C4-2B (cell line): ENCODE data around the gene ETHE1.

ENCODE experiments used
- H3K27ac ChIP-seq: fragments of 450-650 bp; 2 replicates; pipeline ENCODE4 v1.5.1; 2017
- ZFX ChIP-seq: fragments of 450-650 bp; IDR thresholded peaks from 2 replicates; pipeline ENCODE4 v1.6.1; 2017
- TF ChIP-seq, protein P1 (sequence below): fragments of 450-650 bp; conservative IDR thresholded peaks from 2 replicates; pipeline ENCODE4 v1.5.1; 2017; ENCODE audit warnings: mild to moderate bottlenecking

The ETHE1 gene

DNA sequence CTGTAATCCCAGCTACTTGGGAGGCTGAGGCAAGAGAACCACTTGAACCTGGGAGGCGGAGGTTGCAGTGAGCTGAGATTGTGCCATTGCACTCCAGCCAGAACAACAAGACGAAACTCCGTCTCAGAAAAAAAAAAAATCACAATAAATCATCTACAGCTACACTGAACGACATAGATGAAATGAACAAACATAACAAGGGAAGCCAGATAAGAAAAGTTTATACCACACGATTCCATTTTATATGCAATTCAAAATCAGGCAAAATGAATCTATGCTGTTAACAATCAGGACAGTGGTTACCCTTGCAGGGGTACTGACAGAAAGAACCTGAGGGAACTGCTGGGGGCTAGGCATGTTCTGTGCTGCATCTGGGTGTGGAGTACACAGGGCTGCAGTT is 42.7 kb upstream of the ETHE1 start:
- no peak overlapping the region for H3K27ac ChIP-seq
- TF ChIP-seq, protein P1, sequence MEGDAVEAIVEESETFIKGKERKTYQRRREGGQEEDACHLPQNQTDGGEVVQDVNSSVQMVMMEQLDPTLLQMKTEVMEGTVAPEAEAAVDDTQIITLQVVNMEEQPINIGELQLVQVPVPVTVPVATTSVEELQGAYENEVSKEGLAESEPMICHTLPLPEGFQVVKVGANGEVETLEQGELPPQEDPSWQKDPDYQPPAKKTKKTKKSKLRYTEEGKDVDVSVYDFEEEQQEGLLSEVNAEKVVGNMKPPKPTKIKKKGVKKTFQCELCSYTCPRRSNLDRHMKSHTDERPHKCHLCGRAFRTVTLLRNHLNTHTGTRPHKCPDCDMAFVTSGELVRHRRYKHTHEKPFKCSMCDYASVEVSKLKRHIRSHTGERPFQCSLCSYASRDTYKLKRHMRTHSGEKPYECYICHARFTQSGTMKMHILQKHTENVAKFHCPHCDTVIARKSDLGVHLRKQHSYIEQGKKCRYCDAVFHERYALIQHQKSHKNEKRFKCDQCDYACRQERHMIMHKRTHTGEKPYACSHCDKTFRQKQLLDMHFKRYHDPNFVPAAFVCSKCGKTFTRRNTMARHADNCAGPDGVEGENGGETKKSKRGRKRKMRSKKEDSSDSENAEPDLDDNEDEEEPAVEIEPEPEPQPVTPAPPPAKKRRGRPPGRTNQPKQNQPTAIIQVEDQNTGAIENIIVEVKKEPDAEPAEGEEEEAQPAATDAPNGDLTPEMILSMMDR: no peak

DNA sequence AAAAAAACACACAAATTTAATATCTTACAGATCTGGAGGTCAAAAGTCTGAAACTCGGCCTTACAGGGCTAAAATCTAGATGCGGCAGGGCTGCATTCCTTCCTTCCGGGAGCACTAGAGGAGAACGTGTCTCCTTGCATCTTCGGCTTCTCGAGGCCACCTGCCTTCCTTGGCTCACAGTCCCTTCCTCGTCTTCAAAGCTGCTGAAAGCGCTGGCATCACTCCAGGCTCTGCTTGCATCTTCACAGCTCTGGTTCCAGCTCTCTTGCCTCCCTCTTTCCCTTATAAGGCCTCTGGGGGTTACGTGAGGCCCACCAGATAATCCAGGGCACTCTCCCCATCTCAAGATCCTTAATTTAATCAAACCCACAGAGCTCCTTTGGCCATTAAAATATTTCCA is 37.8 kb upstream of the ETHE1 start:
- no peak overlapping the region for H3K27ac ChIP-seq
- TF ChIP-seq ZFX: no peak
- TF ChIP-seq, protein P1: no peak

DNA sequence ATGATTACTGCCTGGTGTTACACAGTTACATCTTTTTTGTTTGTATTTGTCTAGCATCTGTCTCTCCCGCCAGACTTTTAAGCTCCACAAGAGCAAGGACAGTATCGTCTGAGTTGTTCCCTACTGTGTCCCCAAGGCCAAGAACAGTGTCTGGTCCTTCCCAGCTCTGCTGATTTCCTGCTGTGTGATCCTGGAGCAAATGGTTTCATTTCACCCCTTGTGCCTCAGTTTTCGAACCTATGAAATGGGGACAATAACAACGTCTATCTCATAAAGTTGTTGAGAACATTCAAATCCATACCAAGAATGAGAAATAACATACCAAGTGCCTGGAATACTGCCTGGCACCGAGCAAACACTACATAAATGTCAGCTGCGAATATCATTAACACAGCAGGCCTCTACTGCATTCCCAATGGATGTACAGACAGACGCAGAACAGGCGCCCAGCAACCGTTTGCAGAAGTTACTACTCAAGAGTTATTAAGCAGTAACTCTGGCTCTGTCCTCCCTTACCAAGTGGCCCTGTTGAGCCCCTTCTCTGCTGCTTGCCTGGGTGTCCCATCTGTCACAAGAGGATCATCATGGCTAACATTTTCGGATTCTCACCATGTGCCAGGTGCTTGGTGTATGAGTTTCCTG is 36.9 kb upstream of the ETHE1 start:
- TF ChIP-seq, protein P1: no peak
- TF ChIP-seq ZFX: no peak
- no peak overlapping the region for H3K27ac ChIP-seq

DNA sequence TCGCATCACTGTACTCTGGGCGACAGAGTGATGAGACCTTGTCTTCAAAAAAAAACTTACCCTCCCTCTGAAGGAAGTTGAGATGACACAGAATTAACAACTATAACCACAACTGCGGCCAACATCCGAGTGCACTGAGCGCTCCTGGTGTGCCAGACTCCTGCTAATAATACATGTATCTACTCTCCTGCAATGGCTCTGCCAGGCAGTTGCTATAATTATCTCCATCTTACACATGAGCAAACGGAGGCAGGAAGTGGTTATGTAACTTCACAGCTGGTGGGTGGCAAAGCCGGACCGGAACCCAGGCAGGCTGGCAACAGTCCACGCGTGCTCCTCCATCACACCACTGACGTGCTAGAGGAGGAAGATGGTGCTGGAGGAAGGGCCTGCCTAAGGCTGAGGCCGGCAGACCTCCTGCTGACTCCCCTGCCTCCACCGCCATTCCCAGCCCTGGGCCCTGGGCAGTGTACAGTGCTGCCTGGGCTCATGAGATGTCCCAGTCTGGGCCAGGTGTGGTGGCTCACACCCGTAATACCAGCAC is 35.8 kb upstream of the ETHE1 start:
- H3K27ac ChIP-seq: no peak overlapping the region
- TF ChIP-seq, protein P1: no peak
- TF ChIP-seq ZFX: no peak

DNA sequence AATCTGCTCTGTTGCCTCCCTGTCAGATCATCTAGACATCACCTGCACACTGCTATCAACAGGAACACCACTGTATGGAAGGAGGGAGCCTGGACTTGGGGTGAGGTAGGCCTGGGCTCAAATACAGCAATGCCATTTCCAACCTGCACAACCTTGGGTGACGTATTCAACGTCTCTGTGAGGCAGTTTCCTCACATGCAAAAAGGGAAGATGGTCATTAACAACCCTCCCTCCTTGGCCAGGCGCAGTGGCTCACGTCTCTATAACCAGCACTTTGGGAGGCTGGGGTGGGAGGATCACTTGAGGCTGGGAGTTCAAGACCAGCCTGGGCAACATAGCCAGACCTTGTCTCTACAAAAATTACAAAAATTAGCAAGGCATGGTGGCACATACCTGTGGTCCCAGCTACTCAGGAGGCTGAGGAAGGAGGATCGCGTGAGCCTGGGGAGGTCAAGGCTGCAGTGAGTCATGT is 35.3 kb upstream of the ETHE1 start:
- TF ChIP-seq ZFX: no peak
- TF ChIP-seq, protein P1: no peak
- H3K27ac ChIP-seq: no peak overlapping the region

DNA sequence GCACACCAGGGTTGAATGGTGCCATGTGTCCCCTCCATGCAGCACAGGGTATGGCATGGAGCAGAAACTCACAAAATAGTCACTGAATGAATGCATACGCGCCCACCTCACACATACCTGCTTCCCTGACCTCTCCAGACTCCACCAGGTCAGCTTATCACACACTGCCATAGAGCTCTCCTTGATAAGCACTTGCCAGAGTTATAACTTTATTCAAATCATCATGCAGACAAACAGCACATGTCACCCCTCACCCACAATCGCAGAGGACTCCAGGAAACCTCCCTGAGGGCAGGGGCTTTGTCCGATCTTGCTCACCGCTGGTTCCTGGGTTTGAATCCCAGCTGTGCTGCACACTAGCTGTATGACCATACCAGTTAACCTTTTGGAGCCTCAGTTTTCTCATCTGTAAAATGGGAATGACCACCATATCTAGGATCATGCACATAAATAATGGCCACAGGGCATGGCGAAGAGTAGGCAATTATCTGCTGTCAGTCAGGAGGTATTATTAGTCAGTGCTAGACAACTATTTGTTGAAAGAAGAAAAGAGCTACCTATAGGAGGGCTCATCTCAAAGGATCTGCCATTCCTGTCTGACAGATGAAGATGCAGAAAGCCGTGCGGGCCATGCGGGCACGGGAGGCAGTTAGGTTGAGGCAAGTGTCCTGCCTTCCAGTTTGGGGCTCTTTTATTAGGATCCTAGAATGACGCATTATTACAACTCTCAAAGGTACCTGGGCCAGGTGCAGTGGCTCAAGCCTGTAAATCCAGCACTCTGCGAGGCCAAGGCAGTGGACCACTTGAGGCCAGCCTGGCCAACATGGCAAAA is 34.4 kb upstream of the ETHE1 start:
- H3K27ac ChIP-seq: no peak overlapping the region
- TF ChIP-seq, protein P1: no peak
- TF ChIP-seq ZFX: no peak

DNA sequence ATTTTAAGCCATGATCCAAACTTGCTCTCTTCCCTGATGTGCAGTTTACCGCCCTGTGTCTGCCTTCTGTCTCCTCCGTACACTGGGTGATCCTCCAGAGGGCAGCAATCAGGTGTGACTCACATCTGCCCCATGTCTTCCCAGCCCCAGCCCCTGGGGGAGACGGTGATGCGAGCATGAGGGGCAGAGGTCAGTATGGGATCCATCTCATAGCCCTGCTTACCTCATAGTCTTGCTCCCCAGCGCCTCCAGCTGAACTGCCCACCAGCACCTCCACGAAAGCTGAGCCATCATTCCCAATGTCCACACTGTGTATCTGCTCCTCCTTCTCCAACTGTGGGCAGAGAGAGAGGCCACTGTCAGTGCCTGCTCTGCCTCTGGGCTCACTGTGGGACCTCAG is 33.7 kb upstream of the ETHE1 start:
- TF ChIP-seq, protein P1: no peak
- TF ChIP-seq ZFX: no peak
- no peak overlapping the region for H3K27ac ChIP-seq
